Measurements from ENCODE around the gene DHRS4L2. TPM values are rescaled to one million over a fixed set of nuclear protein-coding genes. Genes with fewer than 3 reads are reported as not detected.
A peak's percentile ranks its signal among the peaks of the same experiment; 100 is the strongest.
"Not testable (repeated sequence)": the region's sequence is repeated elsewhere in the genome, so short reads cannot be mapped to it uniquely, and the experiment has no call there.

Gene DHRS4L2
- total and polyA plus RNA-seq, 5 donors = 15.5 to 44.2 (median 21.0) TPM

- no peak overlapping the region for H3K27ac ChIP-seq (ENCODE audit: low read length)
- DNase-seq (no peak), ATAC-seq (no peak)
- H3K4me3 ChIP-seq (ENCODE audit: low read length) = no peak overlapping the region
- intact Hi-C loops (cut with DNase I) = loop anchor here in 1 of 4 donors (5.0 kb wide), 1 partner anchor 51 kb away; the partner anchor contains the start of gene DHRS4L2
- 90% methylated on average over 2 of the region's 2 CpGs for WGBS
- no peaks in the 10 kb centered on the region for H3K27me3 ChIP-seq (ENCODE audit: control insufficient read depth, insufficient read depth)
- H3K9me3 ChIP-seq (ENCODE audit: control insufficient read depth, low read length) = no peaks in the 10 kb centered on the region
- H3K4me1 ChIP-seq (ENCODE audit: control insufficient read depth, insufficient read depth, low read length) = no peaks in the 10 kb centered on the region
Measured at GRCh38 chr14:24038686-24039085, 50.0 kb downstream of the DHRS4L2 start.

DNA sequence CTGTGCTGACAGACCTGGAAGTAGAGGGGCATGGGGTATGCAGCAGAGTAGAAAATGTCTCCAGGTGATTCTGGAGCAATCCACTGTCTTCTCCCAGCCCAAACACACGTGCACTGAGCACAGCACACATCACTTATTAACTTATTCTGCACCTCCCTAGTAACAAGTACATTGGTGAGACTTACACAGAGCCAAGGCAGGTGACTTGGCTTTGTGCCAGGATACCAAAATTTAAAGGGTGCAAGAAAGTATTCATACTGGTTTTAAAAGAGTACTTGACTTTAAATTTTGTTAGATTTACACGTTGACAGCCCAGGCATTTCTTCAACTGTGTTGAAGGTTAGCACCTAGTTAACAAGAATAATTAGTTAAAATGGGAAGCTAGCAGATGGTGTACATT is 52.0 kb downstream of the DHRS4L2 start:
- no peaks in the 10 kb centered on the region for H3K27me3 ChIP-seq (ENCODE audit: control insufficient read depth, insufficient read depth)
- intact Hi-C loops (cut with DNase I) = no loop called here
- DNase-seq = no peak
- no peak for ATAC-seq
- no peak overlapping the region for H3K27ac ChIP-seq (ENCODE audit: low read length)
- 43% methylated on average over 2 of the region's 2 CpGs for WGBS
- H3K4me3 ChIP-seq (ENCODE audit: low read length) = no peak overlapping the region
- no peaks in the 10 kb centered on the region for H3K4me1 ChIP-seq (ENCODE audit: control insufficient read depth, insufficient read depth, low read length)
- H3K9me3 ChIP-seq (ENCODE audit: control insufficient read depth, low read length) = no peaks in the 10 kb centered on the region

DNA sequence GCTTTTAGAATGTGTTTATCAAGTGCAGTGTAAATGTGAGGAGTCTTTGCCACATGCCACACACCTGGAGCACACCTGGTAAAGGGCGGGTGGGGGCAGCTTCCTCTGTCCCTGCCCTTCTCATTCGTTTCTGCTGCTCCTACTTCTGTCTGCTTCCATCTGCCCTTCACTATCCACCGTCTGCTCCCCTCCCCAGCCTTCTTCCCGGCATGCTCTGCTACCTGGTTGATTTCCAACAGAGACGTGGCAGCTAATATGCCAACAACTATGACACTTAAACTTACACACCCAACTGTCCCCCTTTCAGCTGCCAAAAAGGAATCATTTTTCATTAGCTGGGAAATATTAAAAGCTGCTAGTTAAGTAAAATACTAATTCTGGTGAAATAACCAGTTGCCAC is 54.0 kb downstream of the DHRS4L2 start:
- ATAC-seq (peak; percentile 10 to 35), DNase-seq (peak in 1 of 3 donors; percentile 47)
- Histone ChIP-seq H3K4me3 (ENCODE audit: low read length) (no peak overlapping the region), H3K9me3 (ENCODE audit: control insufficient read depth, low read length) (no peaks in the 10 kb centered on the region), H3K27ac (ENCODE audit: low read length) (no peak overlapping the region), H3K27me3 (ENCODE audit: control insufficient read depth, insufficient read depth) (no peaks in the 10 kb centered on the region), H3K4me1 (ENCODE audit: control insufficient read depth, insufficient read depth, low read length) (no peaks in the 10 kb centered on the region)
- 40% methylated on average over 5 of the region's 5 CpGs for WGBS
- intact Hi-C loops (cut with DNase I) = no loop called here

GRCh38 chr14:24049002-24049401 is 60.3 kb downstream of the DHRS4L2 start:
- intact Hi-C loops (cut with DNase I); H3K4me1 ChIP-seq (ENCODE audit: control insufficient read depth, insufficient read depth, low read length); H3K27me3 ChIP-seq (ENCODE audit: control insufficient read depth, insufficient read depth); H3K9me3 ChIP-seq (ENCODE audit: control insufficient read depth, low read length); ATAC-seq; DNase-seq; H3K4me3 ChIP-seq (ENCODE audit: low read length); H3K27ac ChIP-seq (ENCODE audit: low read length): not testable (repeated sequence)
- WGBS = 66% methylated on average over 2 of the region's 2 CpGs

- H3K27me3 ChIP-seq (ENCODE audit: control insufficient read depth, insufficient read depth); H3K9me3 ChIP-seq (ENCODE audit: control insufficient read depth, low read length); H3K27ac ChIP-seq (ENCODE audit: low read length); H3K4me1 ChIP-seq (ENCODE audit: control insufficient read depth, insufficient read depth, low read length); DNase-seq; ATAC-seq; H3K4me3 ChIP-seq (ENCODE audit: low read length): not testable (repeated sequence)
- intact Hi-C loops (cut with DNase I) = loop anchor here in 2 of 4 donors (10.0 kb wide), 1 partner anchor 54 kb away; no protein-coding TSS in a partner anchor
- 72% methylated on average over 8 of the region's 8 CpGs for WGBS
Measured at GRCh38 chr14:24050753-24051152, 62.0 kb downstream of the DHRS4L2 start.

GRCh38 chr14:24051176-24051788 is 62.6 kb downstream of the DHRS4L2 start:
- H3K27ac ChIP-seq (ENCODE audit: low read length) = no peak overlapping the region

DNA sequence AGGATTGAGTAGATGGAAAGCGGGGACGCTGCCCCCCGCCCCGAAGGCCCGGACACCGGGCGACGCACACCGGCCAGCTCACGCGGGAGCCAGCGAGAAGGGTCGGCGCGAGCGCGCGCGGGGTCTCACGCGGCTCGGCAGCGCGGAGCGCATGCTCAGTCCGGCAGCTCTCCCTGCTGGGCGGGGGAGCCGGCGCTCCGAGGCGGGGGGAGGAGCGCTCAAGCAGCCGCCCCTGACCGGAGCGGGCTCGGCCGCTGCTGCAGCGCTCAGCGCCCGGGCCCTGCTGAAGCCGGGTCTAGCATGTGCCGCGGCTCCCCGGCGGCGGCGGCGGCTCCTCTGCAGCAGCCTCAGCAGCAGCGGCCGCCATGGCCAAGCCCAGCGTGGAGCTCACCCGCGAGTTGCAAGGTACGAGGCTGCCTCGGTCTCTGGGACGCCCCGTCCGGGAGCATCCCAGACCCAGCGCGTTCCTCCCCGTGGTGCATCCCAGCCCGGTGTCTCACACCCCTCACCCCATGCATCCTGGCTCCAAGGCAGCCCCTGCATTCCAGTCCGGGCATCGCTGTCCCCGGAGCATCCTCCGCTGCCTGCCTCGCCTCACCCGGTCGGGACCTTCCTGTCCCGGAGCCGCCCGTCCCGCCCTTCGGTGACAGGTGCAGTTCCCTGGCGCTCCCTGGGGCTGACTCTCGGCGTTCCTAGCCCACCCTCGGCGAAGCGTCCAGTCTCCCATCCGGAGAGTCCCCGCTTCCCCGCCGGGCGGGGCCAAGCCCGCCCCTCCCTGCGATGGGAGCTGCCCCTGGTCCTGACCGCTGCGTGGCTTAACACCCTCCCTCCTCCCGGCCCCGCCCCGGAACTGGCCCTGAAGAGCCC is 63.3 kb downstream of the DHRS4L2 start, which contains the start of gene CARMIL3:
TSS of gene CARMIL3 (plus strand) at position 221 of the 867 bp plus-strand sequence. CDS start at position 366, 145 bp downstream.
- H3K4me1 ChIP-seq (ENCODE audit: control insufficient read depth, insufficient read depth, low read length) = no peaks in the 10 kb centered on the region
- intact Hi-C loops (cut with DNase I) = loop anchor here in 2 of 4 donors (10.0 kb wide), 1 partner anchor 53 kb away; no protein-coding TSS in a partner anchor
- under 1% methylated on average over 92 of the region's 92 CpGs for WGBS
- ATAC-seq = peak; percentile 91 to 94
- peak; percentile 70 to 89 (median 89) for DNase-seq
- no peaks in the 10 kb centered on the region for H3K27me3 ChIP-seq (ENCODE audit: control insufficient read depth, insufficient read depth)
- peak within 1 kb of the TSS; percentile 52 for H3K4me3 ChIP-seq (ENCODE audit: low read length)
- no peaks in the 10 kb centered on the region for H3K9me3 ChIP-seq (ENCODE audit: control insufficient read depth, low read length)
- no peak within 1 kb of the TSS for H3K27ac ChIP-seq (ENCODE audit: low read length)

More at GRCh38 chr14:24051176-24051788, 62.6 kb downstream of the DHRS4L2 start:
- H3K27me3 ChIP-seq (ENCODE audit: control insufficient read depth, insufficient read depth) = no peaks in the 10 kb centered on the region
- ATAC-seq (peak; percentile 22 to 50), DNase-seq (peak in 1 of 3 donors; percentile 68)
- peak overlapping the region; percentile 52 for H3K4me3 ChIP-seq (ENCODE audit: low read length)
- WGBS = 22% methylated on average over 20 of the region's 20 CpGs
- no peaks in the 10 kb centered on the region for H3K4me1 ChIP-seq (ENCODE audit: control insufficient read depth, insufficient read depth, low read length)
- H3K9me3 ChIP-seq (ENCODE audit: control insufficient read depth, low read length) = no peaks in the 10 kb centered on the region
- intact Hi-C loops (cut with DNase I) = loop anchor here in 2 of 4 donors (10.0 kb wide), 1 partner anchor 54 kb away; no protein-coding TSS in a partner anchor

- intact Hi-C loops (cut with DNase I) = loop anchor here in 2 of 4 donors (10.0 kb wide), 1 partner anchor 52 kb away; no protein-coding TSS in a partner anchor
- no peak for ATAC-seq
- no peak overlapping the region for H3K4me3 ChIP-seq (ENCODE audit: low read length)
- H3K9me3 ChIP-seq (ENCODE audit: control insufficient read depth, low read length) = no peaks in the 10 kb centered on the region
- DNase-seq = peak in 1 of 3 donors; percentile 40
- no peaks in the 10 kb centered on the region for H3K4me1 ChIP-seq (ENCODE audit: control insufficient read depth, insufficient read depth, low read length)
- 52% methylated on average over 20 of the region's 20 CpGs for WGBS
- H3K27ac ChIP-seq (ENCODE audit: low read length) = no peak overlapping the region
- H3K27me3 ChIP-seq (ENCODE audit: control insufficient read depth, insufficient read depth) = no peaks in the 10 kb centered on the region
Measured at GRCh38 chr14:24052656-24053547, 64.2 kb downstream of the DHRS4L2 start.

GRCh38 chr14:24053548-24054323 is 65.0 kb downstream of the DHRS4L2 start:
- Histone ChIP-seq H3K27ac (ENCODE audit: low read length) (no peak overlapping the region), H3K27me3 (ENCODE audit: control insufficient read depth, insufficient read depth) (no peaks in the 10 kb centered on the region), H3K4me1 (ENCODE audit: control insufficient read depth, insufficient read depth, low read length) (no peaks in the 10 kb centered on the region), H3K4me3 (ENCODE audit: low read length) (no peak overlapping the region), H3K9me3 (ENCODE audit: control insufficient read depth, low read length) (no peaks in the 10 kb centered on the region)
- intact Hi-C loops (cut with DNase I) = loop anchor here in 2 of 4 donors (10.0 kb wide), 1 partner anchor 51 kb away; no protein-coding TSS in a partner anchor
- DNase-seq (no peak), ATAC-seq (no peak)
- 72% methylated on average over 10 of the region's 10 CpGs for WGBS

- Histone ChIP-seq H3K27me3 (ENCODE audit: control insufficient read depth, insufficient read depth) (no peaks in the 10 kb centered on the region), H3K4me1 (ENCODE audit: control insufficient read depth, insufficient read depth, low read length) (no peaks in the 10 kb centered on the region), H3K4me3 (ENCODE audit: low read length) (no peak overlapping the region), H3K27ac (ENCODE audit: low read length) (no peak overlapping the region), H3K9me3 (ENCODE audit: control insufficient read depth, low read length) (no peaks in the 10 kb centered on the region)
- no peak for ATAC-seq
- intact Hi-C loops (cut with DNase I) = loop anchor here in 2 of 4 donors (10.0 kb wide), 1 partner anchor 51 kb away; no protein-coding TSS in a partner anchor
- WGBS = 81% methylated on average over 6 of the region's 6 CpGs
- peak in 1 of 3 donors; percentile 37 for DNase-seq
Measured at GRCh38 chr14:24054324-24054641, 65.6 kb downstream of the DHRS4L2 start.

All from right cardiac atrium (tissue), 5 donors.